Measurements from ENCODE around the gene ZCCHC24.
"Not testable (repeated sequence)": the region's sequence is repeated elsewhere in the genome, so short reads cannot be mapped to it uniquely, and the experiment has no call there.

ZCCHC24 gene

GRCh38 chr10:79333513-79333912 lies 111.9 kb downstream of the ZCCHC24 start:
- DNase-seq (ENCODE audit: extremely low read depth in 1 of 2, low read depth in 1 of 2): no peak

GRCh38 chr10:79332610-79333315 lies 112.7 kb downstream of the ZCCHC24 start:
- not testable (repeated sequence) for DNase-seq (ENCODE audit: extremely low read depth in 1 of 2, low read depth in 1 of 2)

Data from activated CD8-positive, alpha-beta memory T cell treated with anti-CD3 and anti-CD28 coated beads for 1 hour (primary cell).